ENCODE results near the gene DMRTC2. TPM values are rescaled to one million over a fixed set of nuclear protein-coding genes. Genes with fewer than 3 reads are reported as not detected.

Gene DMRTC2
- total RNA-seq, 2 experiments from 2014 or later, result not detected

GRCh38 chr19:41853344-41853743 lies 8.5 kb downstream of the DMRTC2 start:
- Mint-ChIP-seq H3K27ac (no peak overlapping the region), H3K4me1 (peaks cover 2% of the 10 kb centered on the region), H3K27me3 (peaks cover 18% of the 10 kb centered on the region), H3K4me3 (no peak overlapping the region), H3K9me3 (no peaks in the 10 kb centered on the region), H3K36me3 (no peaks in the 10 kb centered on the region)
- DNase-seq (no peak), ATAC-seq (ENCODE audit: low read depth) (no peak)
- POLR2A ChIA-PET, result interaction anchor here (1.6 kb wide), 1 partner anchor 33 kb away, joined by 4 read pairs; no protein-coding TSS in a partner anchor

GRCh38 chr19:41853768-41854167 lies 8.9 kb downstream of the DMRTC2 start:
- Mint-ChIP-seq H3K9me3 (no peaks in the 10 kb centered on the region), H3K27ac (no peak overlapping the region), H3K4me3 (no peak overlapping the region), H3K36me3 (no peaks in the 10 kb centered on the region), H3K4me1 (peaks cover 2% of the 10 kb centered on the region), H3K27me3 (peaks cover 18% of the 10 kb centered on the region)
- DNase-seq (no peak), ATAC-seq (ENCODE audit: low read depth) (no peak)
- POLR2A ChIA-PET, result interaction anchor here (1.6 kb wide), 1 partner anchor 33 kb away, joined by 4 read pairs; no protein-coding TSS in a partner anchor

DNA sequence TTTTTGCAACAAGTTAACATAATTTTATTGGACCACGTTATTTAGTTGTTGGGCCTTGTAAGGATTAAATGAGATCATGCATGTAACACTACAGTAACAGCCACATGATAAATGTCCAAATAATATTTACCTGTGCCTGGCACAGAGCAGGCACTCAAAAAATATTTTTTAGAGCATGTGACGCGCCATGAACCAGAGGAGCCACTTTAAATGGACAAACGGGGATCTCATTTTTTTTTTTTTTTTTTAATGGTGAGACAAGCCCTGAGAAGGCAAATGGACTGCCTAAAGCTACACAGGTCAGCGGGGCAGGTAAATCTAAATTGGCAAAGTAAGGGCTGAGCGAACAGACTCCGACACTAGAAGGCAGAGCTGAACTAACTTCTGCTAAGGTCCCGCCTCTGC lies 14.4 kb downstream of the DMRTC2 start:
- POLR2A ChIA-PET, result interaction anchor here (0.5 to 4.1 kb wide), 10 partner anchors 8 to 716 kb away, joined by 3 to 112 read pairs (median 6); partner anchors contain the start of genes ARHGEF1, CD79A and RABAC1
- H3K27ac Mint-ChIP-seq, result peak overlapping the region; percentile 89
- H3K4me3 Mint-ChIP-seq, result peak overlapping the region; percentile 85
- DNase-seq (no peak), ATAC-seq (ENCODE audit: low read depth) (no peak)
- peaks cover 4% of the 10 kb centered on the region for H3K27me3 Mint-ChIP-seq
- no peaks in the 10 kb centered on the region for H3K9me3 Mint-ChIP-seq
- H3K36me3 Mint-ChIP-seq, result peaks cover 32% of the 10 kb centered on the region
- H3K4me1 Mint-ChIP-seq, result peaks cover 35% of the 10 kb centered on the region

GRCh38 chr19:41859618-41860418 lies 15.0 kb downstream of the DMRTC2 start, which contains the start of gene RPS19:
TSS of gene RPS19 (plus strand) at chr19:41860255. CDS start at chr19:41860775, 520 bp downstream.
- H3K9me3 Mint-ChIP-seq, result no peaks in the 10 kb centered on the region
- ATAC-seq (ENCODE audit: low read depth) (peak; percentile 83), DNase-seq (peak; percentile 97)
- POLR2A ChIA-PET, result interaction anchor here (0.5 to 4.1 kb wide), 14 partner anchors 9 to 717 kb away, joined by 3 to 112 read pairs (median 5); partner anchors contain the start of genes ARHGEF1, CD79A and RABAC1
- H3K4me3 Mint-ChIP-seq, result peak within 1 kb of the TSS; percentile 85
- H3K27ac Mint-ChIP-seq, result peak within 1 kb of the TSS; percentile 89
- H3K27me3 Mint-ChIP-seq, result no peaks in the 10 kb centered on the region
- peaks cover 41% of the 10 kb centered on the region for H3K4me1 Mint-ChIP-seq
- peaks cover 38% of the 10 kb centered on the region for H3K36me3 Mint-ChIP-seq

GRCh38 chr19:41860419-41861115 lies 15.7 kb downstream of the DMRTC2 start:
- no peak for ATAC-seq (ENCODE audit: low read depth)
- Mint-ChIP-seq H3K27ac (peak overlapping the region; percentile 82), H3K4me3 (peak overlapping the region; percentile 85), H3K4me1 (peaks cover 44% of the 10 kb centered on the region), H3K27me3 (no peaks in the 10 kb centered on the region), H3K36me3 (peaks cover 41% of the 10 kb centered on the region), H3K9me3 (no peaks in the 10 kb centered on the region)
- POLR2A ChIA-PET, result interaction anchor here (0.6 to 4.1 kb wide), 11 partner anchors 9 to 259 kb away, joined by 3 to 112 read pairs (median 6); partner anchors contain the start of genes ARHGEF1, CD79A and RABAC1
- DNase-seq, result no peak

- POLR2A ChIA-PET, result interaction anchor here (0.9 to 4.1 kb wide), 7 partner anchors 10 to 97 kb away, joined by 3 to 112 read pairs (median 25); partner anchors contain the start of genes ARHGEF1, CD79A and RABAC1
- peaks cover 41% of the 10 kb centered on the region for H3K36me3 Mint-ChIP-seq
- no peak for ATAC-seq (ENCODE audit: low read depth)
Observed at GRCh38 chr19:41861116-41861768, 16.4 kb downstream of the DMRTC2 start.

DNA sequence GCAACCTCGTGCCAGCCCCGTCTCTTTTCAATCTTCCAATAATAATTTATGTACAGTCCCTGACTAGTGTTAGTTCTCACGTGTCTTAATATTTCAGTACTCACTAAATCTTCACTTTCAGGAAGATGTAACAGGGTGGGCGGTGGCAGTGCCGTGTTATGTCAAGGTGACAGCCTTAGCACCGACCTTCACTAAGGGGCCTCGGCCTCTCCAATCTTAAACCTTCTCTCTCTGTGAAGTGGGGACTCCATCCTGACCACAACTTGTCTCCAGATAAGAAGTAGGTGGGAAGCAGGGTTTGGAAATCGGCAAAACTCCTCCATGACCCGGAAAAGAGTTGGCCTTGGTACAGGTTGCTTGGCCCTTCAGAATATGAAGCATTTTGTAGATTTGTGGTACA lies 17.0 kb downstream of the DMRTC2 start:
- Mint-ChIP-seq H3K27me3 (no peaks in the 10 kb centered on the region), H3K4me3 (peak overlapping the region; percentile 85), H3K36me3 (peaks cover 41% of the 10 kb centered on the region), H3K9me3 (no peaks in the 10 kb centered on the region), H3K4me1 (peaks cover 47% of the 10 kb centered on the region), H3K27ac (peak overlapping the region; percentile 82)
- no peak for ATAC-seq (ENCODE audit: low read depth)
- POLR2A ChIA-PET, result interaction anchor here (0.7 to 4.1 kb wide), 11 partner anchors 11 to 96 kb away, joined by 3 to 106 read pairs (median 8); partner anchors contain the start of genes ARHGEF1, CD79A and RABAC1
- DNase-seq, result no peak

More at GRCh38 chr19:41861116-41861768, 16.4 kb downstream of the DMRTC2 start:
- Mint-ChIP-seq H3K27ac (peak overlapping the region; percentile 82), H3K4me1 (peaks cover 45% of the 10 kb centered on the region), H3K4me3 (peak overlapping the region; percentile 85), H3K9me3 (no peaks in the 10 kb centered on the region), H3K27me3 (no peaks in the 10 kb centered on the region)
- no peak for DNase-seq

- Mint-ChIP-seq H3K27me3 (no peaks in the 10 kb centered on the region), H3K4me3 (peak overlapping the region; percentile 85), H3K4me1 (peaks cover 47% of the 10 kb centered on the region), H3K9me3 (no peaks in the 10 kb centered on the region), H3K36me3 (peaks cover 41% of the 10 kb centered on the region), H3K27ac (peak overlapping the region; percentile 82)
- DNase-seq (no peak), ATAC-seq (ENCODE audit: low read depth) (no peak)
- POLR2A ChIA-PET, result interaction anchor here (0.7 to 4.1 kb wide), 11 partner anchors 11 to 96 kb away, joined by 3 to 34 read pairs (median 4); partner anchors contain the start of genes ARHGEF1 and RABAC1
Observed at GRCh38 chr19:41862445-41862986, 17.7 kb downstream of the DMRTC2 start.

GRCh38 chr19:41863209-41863931 lies 18.5 kb downstream of the DMRTC2 start:
- Mint-ChIP-seq H3K4me3 (peak overlapping the region; percentile 85), H3K36me3 (peaks cover 46% of the 10 kb centered on the region), H3K9me3 (no peaks in the 10 kb centered on the region), H3K27me3 (no peaks in the 10 kb centered on the region), H3K4me1 (peaks cover 55% of the 10 kb centered on the region), H3K27ac (peak overlapping the region; percentile 82)
- DNase-seq (no peak), ATAC-seq (ENCODE audit: low read depth) (no peak)
- POLR2A ChIA-PET, result interaction anchor here (0.7 to 4.1 kb wide), 13 partner anchors 10 to 96 kb away, joined by 3 to 34 read pairs (median 4); partner anchors contain the start of genes ARHGEF1 and RABAC1

GRCh38 chr19:41864374-41864773 lies 19.5 kb downstream of the DMRTC2 start:
- ATAC-seq (ENCODE audit: low read depth), result no peak
- H3K27ac Mint-ChIP-seq, result peak overlapping the region; percentile 87
- peak overlapping the region; percentile 52 for H3K4me3 Mint-ChIP-seq
- H3K36me3 Mint-ChIP-seq, result peaks cover 48% of the 10 kb centered on the region
- no peaks in the 10 kb centered on the region for H3K27me3 Mint-ChIP-seq
- H3K4me1 Mint-ChIP-seq, result peaks cover 58% of the 10 kb centered on the region
- POLR2A ChIA-PET, result interaction anchor here (1.0 to 4.1 kb wide), 6 partner anchors 9 to 95 kb away, joined by 3 to 34 read pairs (median 6); partner anchors contain the start of genes ARHGEF1 and RABAC1
- no peaks in the 10 kb centered on the region for H3K9me3 Mint-ChIP-seq
- DNase-seq, result no peak

DNA sequence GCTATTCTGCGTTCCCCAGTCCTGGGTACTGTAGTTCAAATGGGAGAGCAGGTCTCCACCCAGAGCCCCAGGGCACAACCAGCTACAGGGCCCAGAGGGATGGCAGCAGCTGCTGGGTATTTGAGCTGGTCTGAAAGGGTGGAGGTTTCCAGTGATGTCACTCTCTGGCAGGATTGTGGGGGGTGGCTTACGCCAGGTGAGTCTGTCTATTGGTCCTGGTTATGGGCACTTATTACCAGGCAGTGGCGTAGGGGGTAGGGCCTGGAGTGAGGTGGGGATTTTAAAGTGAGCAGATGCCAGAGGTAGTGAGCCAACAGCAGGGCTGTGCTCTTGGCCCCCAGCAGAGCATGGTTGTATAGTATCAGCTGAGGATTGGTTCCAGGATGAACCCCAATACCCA lies 21.4 kb downstream of the DMRTC2 start:
- Mint-ChIP-seq H3K9me3 (no peaks in the 10 kb centered on the region), H3K36me3 (peaks cover 51% of the 10 kb centered on the region), H3K4me1 (peaks cover 68% of the 10 kb centered on the region), H3K27me3 (no peaks in the 10 kb centered on the region), H3K27ac (peak overlapping the region; percentile 68), H3K4me3 (no peak overlapping the region)
- DNase-seq, result no peak
- ATAC-seq (ENCODE audit: low read depth), result no peak
- POLR2A ChIA-PET, result no interaction called here
